ENCODE results near the gene PLA2G4F.
"Not testable (repeated sequence)": the region's sequence is repeated elsewhere in the genome, so short reads cannot be mapped to it uniquely, and the experiment has no call there.

The PLA2G4F gene

DNA sequence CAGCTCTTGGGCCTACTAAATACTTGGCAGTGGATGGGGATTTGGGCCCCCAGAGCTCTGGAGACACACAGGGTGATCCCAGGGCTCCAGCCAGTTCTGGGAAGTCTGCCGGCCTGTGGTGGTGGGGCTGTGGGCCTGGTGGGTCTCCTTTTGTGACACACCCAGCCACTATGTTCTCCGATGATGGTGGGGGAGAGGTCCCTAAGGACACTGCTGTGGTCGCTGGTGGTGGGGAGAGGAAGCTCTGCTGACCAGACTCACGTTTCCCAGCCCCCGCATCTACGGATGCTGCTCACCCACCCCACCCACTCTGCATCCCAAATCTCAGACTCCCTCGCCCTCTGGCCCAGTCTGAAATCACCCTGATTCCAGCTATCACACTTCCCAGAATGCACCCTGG is 62.5 kb downstream of the PLA2G4F start:
- no peak for DNase-seq

GRCh38 chr15:42092398-42093318 is 63.8 kb downstream of the PLA2G4F start:
- no peak for DNase-seq

DNA sequence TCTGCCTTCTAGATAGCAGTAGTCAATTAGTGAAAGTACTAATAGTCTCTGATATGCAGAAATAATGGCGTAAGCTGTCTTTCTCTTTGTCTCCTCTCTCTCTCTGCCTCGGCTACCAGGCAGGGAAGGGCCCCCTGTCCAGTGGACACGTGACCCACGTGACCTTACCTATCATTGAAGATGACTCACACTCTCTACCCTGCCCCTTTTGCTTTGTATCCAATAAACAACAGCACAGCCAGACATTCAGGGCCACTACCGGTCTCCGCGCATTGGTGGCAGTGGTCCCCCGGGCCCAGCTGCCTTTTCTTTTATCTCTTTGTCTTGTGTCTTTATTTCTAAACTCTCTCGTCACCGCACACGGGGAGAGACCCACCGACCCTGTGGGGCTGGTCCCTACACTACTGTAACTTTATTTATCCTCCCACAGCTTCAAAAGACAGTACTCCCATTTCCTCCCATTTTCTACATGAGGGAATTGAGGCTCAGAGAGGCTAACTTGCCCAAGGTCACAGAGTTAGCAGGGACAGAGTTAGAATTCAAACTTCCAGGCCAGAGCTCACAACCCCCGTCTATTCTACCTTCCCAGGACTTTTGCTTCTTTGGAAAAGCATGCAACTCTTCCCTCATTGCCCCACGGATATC is 64.6 kb downstream of the PLA2G4F start:
- DNase-seq, result not testable (repeated sequence)

- no peak for DNase-seq
Measured at GRCh38 chr15:42090781-42091180, 65.7 kb downstream of the PLA2G4F start.

GRCh38 chr15:42090370-42090769 is 66.1 kb downstream of the PLA2G4F start:
- no peak for DNase-seq

DNA sequence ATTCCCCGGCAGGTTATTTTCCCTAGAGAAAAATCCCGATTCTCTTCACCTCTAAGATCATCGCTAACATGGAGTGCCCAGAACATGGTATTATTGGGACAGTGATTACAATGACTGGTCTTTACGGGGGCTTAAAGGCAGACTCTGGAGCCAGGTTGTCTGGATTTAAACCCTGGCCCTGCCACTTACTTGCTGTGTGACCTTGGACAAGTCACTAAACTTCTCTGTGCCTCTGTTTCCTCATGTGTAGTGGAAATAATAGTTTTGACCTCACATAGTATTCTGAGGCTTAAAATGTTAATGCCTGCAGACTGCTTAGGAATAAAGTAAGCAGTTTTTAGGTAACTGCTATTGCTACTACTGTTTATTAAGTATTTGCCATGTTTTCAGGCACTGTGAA is 66.5 kb downstream of the PLA2G4F start:
- DNase-seq, result no peak
